ENCODE data around the gene EYA4.

Gene EYA4

GRCh38 chr6:133350928-133351327 is 109.8 kb downstream of the EYA4 start:
- H3K4me3 ChIP-seq (ENCODE audit: low read depth, low read length): no peak overlapping the region
- no peak for DNase-seq
- H3K4me1 ChIP-seq: peaks cover 34% of the 10 kb centered on the region
- no peaks in the 10 kb centered on the region for H3K9me3 ChIP-seq
- no peak for TF ChIP-seq CTCF (IDR thresholded peaks at IDR 0.05; ENCODE audit: low read depth, low read length)
- no peaks in the 10 kb centered on the region; the same call in 1 of the 2 replicates for H3K36me3 ChIP-seq
- H3K27me3 ChIP-seq: no peaks in the 10 kb centered on the region

- no peak for TF ChIP-seq CTCF (IDR thresholded peaks at IDR 0.05; ENCODE audit: low read depth, low read length)
- H3K4me1 ChIP-seq: peaks cover 23% of the 10 kb centered on the region
- H3K4me3 ChIP-seq (ENCODE audit: low read depth, low read length): no peak overlapping the region
- H3K9me3 ChIP-seq: no peaks in the 10 kb centered on the region
- no peak for DNase-seq
- no peaks in the 10 kb centered on the region; the same call in 1 of the 2 replicates for H3K36me3 ChIP-seq
- no peaks in the 10 kb centered on the region for H3K27me3 ChIP-seq
These were observed 110.9 kb downstream of the EYA4 start for GRCh38 chr6:133352046-133352445.

- H3K36me3 ChIP-seq: no peaks in the 10 kb centered on the region; the same call in 1 of the 2 replicates
- H3K4me1 ChIP-seq: peaks cover 29% of the 10 kb centered on the region
- no peaks in the 10 kb centered on the region for H3K27me3 ChIP-seq
- DNase-seq: no peak
- H3K9me3 ChIP-seq: no peaks in the 10 kb centered on the region
- H3K4me3 ChIP-seq (ENCODE audit: low read depth, low read length): no peak overlapping the region
- no peak for TF ChIP-seq CTCF (IDR thresholded peaks at IDR 0.05; ENCODE audit: low read depth, low read length)
These were observed 111.9 kb downstream of the EYA4 start for GRCh38 chr6:133353061-133353460.

GRCh38 chr6:133355922-133356321 is 114.8 kb downstream of the EYA4 start:
- H3K4me1 ChIP-seq: peaks cover 36% of the 10 kb centered on the region
- no peak for TF ChIP-seq CTCF (IDR thresholded peaks at IDR 0.05; ENCODE audit: low read depth, low read length)
- H3K27me3 ChIP-seq: no peaks in the 10 kb centered on the region
- H3K9me3 ChIP-seq: no peaks in the 10 kb centered on the region
- H3K4me3 ChIP-seq (ENCODE audit: low read depth, low read length): no peak overlapping the region
- no peaks in the 10 kb centered on the region for H3K36me3 ChIP-seq
- no peak for DNase-seq

GRCh38 chr6:133358574-133359150 is 117.5 kb downstream of the EYA4 start:
- Histone ChIP-seq H3K27me3 (no peaks in the 10 kb centered on the region), H3K36me3 (no peaks in the 10 kb centered on the region), H3K4me3 (ENCODE audit: low read depth, low read length) (no peak overlapping the region), H3K4me1 (peaks cover 26% of the 10 kb centered on the region), H3K9me3 (no peaks in the 10 kb centered on the region)
- TF ChIP-seq CTCF (IDR thresholded peaks at IDR 0.05; ENCODE audit: low read depth, low read length): no peak
- DNase-seq: no peak

- Histone ChIP-seq H3K9me3 (no peaks in the 10 kb centered on the region), H3K27me3 (no peaks in the 10 kb centered on the region), H3K4me1 (peaks cover 26% of the 10 kb centered on the region), H3K4me3 (ENCODE audit: low read depth, low read length) (no peak overlapping the region), H3K36me3 (no peaks in the 10 kb centered on the region)
- DNase-seq: no peak
- TF ChIP-seq CTCF (IDR thresholded peaks at IDR 0.05; ENCODE audit: low read depth, low read length): no peak
These were observed 118.1 kb downstream of the EYA4 start for GRCh38 chr6:133359256-133359655.
